Neural progenitor cell (in vitro differentiated cells): ENCODE measurements around the gene SCMH1. TPM values are rescaled to one million over a fixed set of nuclear protein-coding genes. Genes with fewer than 3 reads are reported as not detected.

Experiments used
- DNase-seq: peaks from one replicate; pipeline ENCODE4 v3.0.0-alpha.2; 2016; ENCODE audit warnings: low spot score
- H2AFZ ChIP-seq: fragments of 200-600 bp; sonication (generic); replicated peaks from 2 replicates; pipeline ENCODE4 v1.6.1; 2016; ENCODE audit warnings: antibody characterized with exemption
- H3F3A ChIP-seq: fragments of 200-600 bp; sonication (generic); 2 replicates; pipeline ENCODE4 v1.6.1; 2016; ENCODE audit warnings: antibody characterized with exemption, low read depth
- H3K27ac ChIP-seq: fragments of 200-600 bp; sonication (generic); 2 replicates; pipeline ENCODE4 v1.5.1; 2016; ENCODE audit warnings: mild to moderate bottlenecking
- H3K27me3 ChIP-seq: fragments of 200-600 bp; sonication (generic); 2 replicates; pipeline ENCODE4 v1.6.1; 2016; ENCODE audit warnings: mild to moderate bottlenecking, moderate library complexity
- H3K36me3 ChIP-seq: fragments of 200-600 bp; sonication (generic); 2 replicates; pipeline ENCODE4 v1.5.1; 2016
- H3K4me1 ChIP-seq: fragments of 200-600 bp; sonication (generic); 2 replicates; pipeline ENCODE4 v1.6.1; 2016; ENCODE audit warnings: mixed run types
- H3K4me2 ChIP-seq: fragments of 200-600 bp; sonication (generic); 2 replicates; pipeline ENCODE4 v1.6.1; 2016
- H3K4me3 ChIP-seq: fragments of 200-600 bp; sonication (generic); 2 replicates; pipeline ENCODE4 v1.5.1; 2016
- H3K79me2 ChIP-seq: fragments of 200-600 bp; sonication (generic); 2 replicates; pipeline ENCODE4 v1.6.1; 2016; ENCODE audit warnings: low read depth
- H3K9ac ChIP-seq: fragments of 200-600 bp; sonication (generic); 2 replicates; pipeline ENCODE4 v1.6.1; 2016
- H3K9me3 ChIP-seq: fragments of 200-600 bp; sonication (generic); 2 replicates; pipeline ENCODE4 v1.5.1; 2016; ENCODE audit warnings: low read depth
- H4K20me1 ChIP-seq: fragments of 200-600 bp; sonication (generic); 2 replicates; pipeline ENCODE4 v1.6.1; 2016; ENCODE audit warnings: low read depth
- H3K27ac Mint-ChIP-seq: 3 replicates; pipeline ENCODE4 v1.8.0; 2021; ENCODE audit warnings: mixed read lengths
- H3K27me3 Mint-ChIP-seq: 2 replicates; pipeline ENCODE4 v1.8.0; 2022; ENCODE audit warnings: low read depth, mild to moderate bottlenecking, inconsistent platforms, moderate library complexity, mixed read lengths; ENCODE audit not compliant: insufficient read depth
- H3K36me3 Mint-ChIP-seq: 3 replicates; pipeline ENCODE4 v1.8.0; 2021; ENCODE audit warnings: mixed read lengths
- H3K4me1 Mint-ChIP-seq: 3 replicates; pipeline ENCODE4 v1.8.0; 2021; ENCODE audit warnings: mixed read lengths
- H3K4me3 Mint-ChIP-seq: 3 replicates; pipeline ENCODE4 v1.8.0; 2021; ENCODE audit warnings: mild to moderate bottlenecking, moderate library complexity, mixed read lengths
- H3K9me3 Mint-ChIP-seq: 3 replicates; pipeline ENCODE4 v1.8.0; 2020; ENCODE audit warnings: mixed read lengths
- CTCF ChIP-seq: fragments of 200-600 bp; sonication (generic); IDR thresholded peaks from 2 replicates; pipeline ENCODE4 v1.5.1; 2017; ENCODE audit warnings: antibody characterized with exemption, mild to moderate bottlenecking
- EZH2 ChIP-seq: fragments of 200-600 bp; sonication (generic); IDR thresholded peaks from 2 replicates; pipeline ENCODE4 v1.6.1; 2017; ENCODE audit warnings: antibody characterized with exemption, mild to moderate bottlenecking, moderate library complexity
- EZH2phosphoT487 ChIP-seq: fragments of 200-600 bp; sonication (generic); IDR thresholded peaks from 2 replicates; pipeline ENCODE4 v1.6.1; 2017; ENCODE audit warnings: antibody characterized with exemption
- total RNA-seq: library from RNA; depleted of rRNA; stranded (reverse); fragments of >200 nt; gene quantifications from 2 replicates; pipeline ENCODE4 v1.2.3, GENCODE V29; 2015; ENCODE audit warnings: low replicate concordance

SCMH1 gene
- total RNA-seq, 1 donor from 2014 or later = 16.1 TPM

DNA sequence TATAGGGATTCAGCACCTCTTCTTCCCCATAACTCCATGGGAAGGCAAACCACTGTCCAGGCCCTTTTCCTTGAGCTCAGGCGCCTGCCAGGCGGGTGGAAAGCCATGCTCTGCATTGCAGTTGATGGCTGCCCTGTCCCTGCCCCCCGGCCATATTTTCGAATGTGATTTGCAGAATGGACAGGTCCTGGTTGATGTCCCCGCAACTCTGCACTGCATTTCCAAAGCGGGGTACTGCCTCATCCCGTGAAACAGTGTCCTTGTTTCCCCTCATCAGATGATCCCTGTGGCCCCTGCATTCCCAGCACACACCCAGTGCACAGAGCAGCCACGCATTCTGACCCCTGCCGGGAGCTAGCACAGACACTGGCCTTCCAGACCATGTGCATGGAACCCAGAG is 33.7 kb upstream of the SCMH1 start:
- H3K9ac ChIP-seq = no peak overlapping the region
- TF ChIP-seq EZH2phosphoT487 (no peak), CTCF (no peak), EZH2 (no peak)
- no peaks in the 10 kb centered on the region for H3K4me1 ChIP-seq
- no peaks in the 10 kb centered on the region for H3K27me3 ChIP-seq
- H3K4me3 ChIP-seq = no peak overlapping the region
- Mint-ChIP-seq H3K9me3 (no peaks in the 10 kb centered on the region), H3K36me3 (no peaks in the 10 kb centered on the region), H3K4me1 (peaks cover 12% of the 10 kb centered on the region), H3K27me3 (peaks cover 5% of the 10 kb centered on the region), H3K27ac (no peak overlapping the region), H3K4me3 (no peak overlapping the region)
- no peaks in the 10 kb centered on the region for H3F3A ChIP-seq
- no peaks in the 10 kb centered on the region for H3K9me3 ChIP-seq
- no peaks in the 10 kb centered on the region for H4K20me1 ChIP-seq
- H3K4me2 ChIP-seq = no peak overlapping the region
- H3K27ac ChIP-seq = no peak overlapping the region
- DNase-seq = no peak
- H2AFZ ChIP-seq = no peak overlapping the region
- no peaks in the 10 kb centered on the region for H3K36me3 ChIP-seq
- H3K79me2 ChIP-seq = no peaks in the 10 kb centered on the region

DNA sequence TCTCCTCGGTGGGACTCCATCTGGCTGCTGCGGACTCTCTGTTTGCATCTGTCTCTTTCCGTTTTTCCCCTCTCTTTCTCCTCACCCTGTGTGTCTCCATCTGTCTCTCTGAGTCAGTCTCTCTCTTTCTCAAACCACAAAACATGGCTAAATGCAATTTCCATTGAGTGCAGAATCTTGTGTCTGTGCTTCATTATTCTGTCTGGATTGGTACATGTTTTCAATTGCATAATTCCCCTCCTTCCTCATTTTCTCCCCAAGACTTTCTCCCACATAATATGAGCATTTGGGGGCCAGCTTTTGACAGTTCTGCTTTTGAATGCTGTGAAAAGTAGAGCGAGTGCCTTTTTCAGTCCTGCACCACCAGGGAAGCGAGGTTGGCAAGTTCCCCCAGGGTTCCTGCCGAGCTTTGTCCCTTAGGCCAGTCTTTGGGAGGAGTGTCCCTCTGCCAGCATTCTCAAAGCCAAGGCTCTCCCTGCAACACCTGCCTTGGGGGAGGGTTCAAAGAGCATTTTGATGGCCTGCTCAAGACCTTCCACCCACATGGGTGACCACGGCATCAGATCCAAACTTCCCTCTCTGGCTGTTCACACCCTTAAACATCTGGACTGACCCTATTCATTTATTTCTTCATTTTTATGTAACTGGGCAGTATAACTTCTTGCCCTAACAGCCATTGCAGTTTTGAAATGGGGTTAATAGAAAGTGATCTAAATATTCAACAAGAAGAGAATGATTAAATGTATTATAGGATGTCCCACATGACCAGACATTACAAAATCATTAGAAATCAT is 32.8 kb upstream of the SCMH1 start:
- Histone ChIP-seq H3K9me3 (no peaks in the 10 kb centered on the region), H4K20me1 (no peaks in the 10 kb centered on the region), H3F3A (no peaks in the 10 kb centered on the region), H3K36me3 (no peaks in the 10 kb centered on the region), H3K4me1 (no peaks in the 10 kb centered on the region), H3K79me2 (no peaks in the 10 kb centered on the region), H3K27me3 (no peaks in the 10 kb centered on the region), H3K27ac (no peak overlapping the region), H3K9ac (no peak overlapping the region), H3K4me3 (no peak overlapping the region), H2AFZ (no peak overlapping the region), H3K4me2 (no peak overlapping the region)
- DNase-seq = no peak
- no peaks in the 10 kb centered on the region for H3K9me3 Mint-ChIP-seq
- TF ChIP-seq EZH2phosphoT487 (no peak), EZH2 (no peak), CTCF (no peak)
- H3K27me3 Mint-ChIP-seq = peaks cover 5% of the 10 kb centered on the region
- no peak overlapping the region for H3K27ac Mint-ChIP-seq
- peaks cover 12% of the 10 kb centered on the region for H3K4me1 Mint-ChIP-seq
- no peaks in the 10 kb centered on the region for H3K36me3 Mint-ChIP-seq
- H3K4me3 Mint-ChIP-seq = no peak overlapping the region

DNA sequence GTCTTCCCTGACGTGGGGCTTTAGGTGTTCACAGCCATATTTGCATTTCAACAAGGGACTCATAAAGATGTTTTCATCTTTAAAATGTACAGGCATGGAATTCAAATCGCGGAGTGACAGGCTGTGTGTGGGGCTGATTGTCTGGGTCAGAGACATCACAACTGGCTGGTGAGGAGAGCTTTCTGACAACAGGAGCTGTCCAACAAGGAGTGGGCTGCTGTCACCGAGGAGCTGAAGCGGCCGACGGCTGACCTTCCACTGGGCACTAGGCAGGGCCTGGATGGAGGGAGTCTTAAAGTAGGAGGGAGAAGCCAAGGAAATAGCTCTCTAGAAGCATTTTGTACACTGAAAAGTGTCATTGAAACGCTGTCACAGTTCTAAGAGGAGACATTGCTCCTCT is 30.5 kb upstream of the SCMH1 start:
- no peaks in the 10 kb centered on the region for H3K36me3 Mint-ChIP-seq
- H3K4me3 Mint-ChIP-seq = no peak overlapping the region
- H3K4me3 ChIP-seq = no peak overlapping the region

More for the DNA sequence above, 30.5 kb upstream of the SCMH1 start:
- H3K4me2 ChIP-seq = no peak overlapping the region
- H3K27me3 ChIP-seq = no peaks in the 10 kb centered on the region
- H3F3A ChIP-seq = no peaks in the 10 kb centered on the region
- no peaks in the 10 kb centered on the region for H3K36me3 ChIP-seq
- Mint-ChIP-seq H3K27me3 (peaks cover 2% of the 10 kb centered on the region), H3K27ac (no peak overlapping the region), H3K4me1 (peaks cover 13% of the 10 kb centered on the region), H3K9me3 (no peaks in the 10 kb centered on the region)
- H3K4me1 ChIP-seq = no peaks in the 10 kb centered on the region
- DNase-seq = peak; percentile 28
- no peak overlapping the region for H3K27ac ChIP-seq
- H3K79me2 ChIP-seq = no peaks in the 10 kb centered on the region
- no peaks in the 10 kb centered on the region for H4K20me1 ChIP-seq
- H3K9me3 ChIP-seq = no peaks in the 10 kb centered on the region
- H3K9ac ChIP-seq = no peak overlapping the region
- TF ChIP-seq EZH2phosphoT487 = no peak
- no peak for TF ChIP-seq EZH2
- no peak for TF ChIP-seq CTCF
- no peak overlapping the region for H2AFZ ChIP-seq
